Fibroblast of gingiva (primary cell): ENCODE data around the gene HHAT.
"Not testable (repeated sequence)": the region's sequence is repeated elsewhere in the genome, so short reads cannot be mapped to it uniquely, and the experiment has no call there.

Experiments
- DNase-seq: peaks from one replicate; pipeline ENCODE4 v3.0.0-alpha.2; 2011; ENCODE audit warnings: low read depth

Gene HHAT

GRCh38 chr1:210647406-210648333 lies 319.0 kb downstream of the HHAT start:
- no peak for DNase-seq

- DNase-seq: no peak
Observed at GRCh38 chr1:210648588-210649269, 320.0 kb downstream of the HHAT start.

- DNase-seq: no peak
Observed at GRCh38 chr1:210650403-210650802, 321.7 kb downstream of the HHAT start.

- DNase-seq: no peak
Observed at GRCh38 chr1:210652329-210652954, 323.7 kb downstream of the HHAT start.

GRCh38 chr1:210653771-210654170 lies 325.1 kb downstream of the HHAT start:
- DNase-seq: peak; percentile 24

GRCh38 chr1:210654176-210654981 lies 325.7 kb downstream of the HHAT start:
- DNase-seq: no peak

GRCh38 chr1:210655511-210655910 lies 326.8 kb downstream of the HHAT start:
- DNase-seq: no peak

- DNase-seq: no peak
Observed at GRCh38 chr1:210657806-210658205, 329.1 kb downstream of the HHAT start.

- DNase-seq: not testable (repeated sequence)
Observed at GRCh38 chr1:210661520-210661919, 332.8 kb downstream of the HHAT start.

GRCh38 chr1:210662291-210663050 lies 333.8 kb downstream of the HHAT start:
- DNase-seq: no peak

GRCh38 chr1:210663730-210664573 lies 335.2 kb downstream of the HHAT start:
- no peak for DNase-seq

GRCh38 chr1:210669951-210670350 lies 341.2 kb downstream of the HHAT start:
- DNase-seq: no peak

- DNase-seq: no peak
Observed at GRCh38 chr1:210674151-210674550, 345.4 kb downstream of the HHAT start.

GRCh38 chr1:210676539-210676938 lies 347.8 kb downstream of the HHAT start:
- no peak for DNase-seq

- no peak for DNase-seq
Observed at GRCh38 chr1:210677533-210677932, 348.8 kb downstream of the HHAT start.

- DNase-seq: no peak
Observed at GRCh38 chr1:210678306-210678705, 349.6 kb downstream of the HHAT start.

GRCh38 chr1:210681158-210681557 lies 352.5 kb downstream of the HHAT start:
- DNase-seq: no peak

GRCh38 chr1:210683403-210684047 lies 354.8 kb downstream of the HHAT start:
- DNase-seq: no peak

GRCh38 chr1:210684466-210685294 lies 356.0 kb downstream of the HHAT start:
- DNase-seq: no peak
